Glomerular endothelial cell (primary cell): ENCODE measurements around the gene ZNF197. TPM values are rescaled to one million over a fixed set of nuclear protein-coding genes. Genes with fewer than 3 reads are reported as not detected.
A peak's percentile ranks its signal among the peaks of the same experiment; 100 is the strongest.
"Not testable (repeated sequence)": the region's sequence is repeated elsewhere in the genome, so short reads cannot be mapped to it uniquely, and the experiment has no call there.

Experiments used
- DNase-seq: peaks from one replicate; pipeline ENCODE4 v3.0.0-alpha.2; 2011; ENCODE audit warnings: low read depth, low spot score; ENCODE audit errors: extremely low read depth
- total RNA-seq: library from RNA; depleted of rRNA; stranded (reverse); fragments of >200 nt; gene quantifications from 2 replicates; pipeline ENCODE4 v1.2.3, GENCODE V29; 2015

Gene ZNF197
- total RNA-seq, 1 donor from 2014 or later = 10.4 TPM

DNA sequence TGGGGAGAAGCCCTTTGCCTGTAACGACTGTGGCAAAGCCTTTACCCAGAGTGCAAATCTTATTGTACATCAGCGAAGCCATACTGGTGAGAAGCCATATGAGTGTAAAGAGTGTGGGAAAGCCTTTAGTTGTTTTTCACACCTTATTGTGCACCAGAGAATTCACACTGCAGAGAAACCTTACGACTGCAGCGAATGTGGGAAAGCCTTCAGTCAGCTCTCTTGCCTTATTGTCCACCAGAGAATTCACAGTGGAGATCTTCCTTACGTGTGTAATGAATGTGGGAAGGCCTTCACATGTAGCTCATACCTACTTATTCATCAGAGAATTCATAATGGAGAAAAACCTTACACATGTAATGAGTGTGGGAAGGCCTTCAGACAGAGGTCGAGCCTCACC, 34.6 kb downstream of the ZNF197 start:
- no peak for DNase-seq

DNA sequence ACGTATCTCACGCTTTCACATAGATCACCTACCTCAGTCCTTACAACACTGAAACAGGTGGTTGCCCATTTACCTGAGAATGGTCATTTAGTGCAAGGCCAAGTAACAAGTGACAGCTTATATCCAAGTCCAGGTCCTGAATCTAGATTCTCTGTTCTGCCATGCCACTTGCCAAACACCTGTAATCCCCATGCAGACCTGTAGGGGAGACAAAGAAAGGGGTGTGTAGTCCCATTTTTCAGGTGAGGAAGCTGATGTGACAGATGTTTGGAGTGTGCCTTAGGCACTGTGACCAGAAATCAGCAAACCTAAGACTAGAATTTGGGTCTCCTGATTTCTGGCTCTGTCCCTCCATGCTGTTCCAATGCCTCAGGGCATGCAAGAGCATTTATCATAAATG, 36.4 kb downstream of the ZNF197 start:
- no peak for DNase-seq

DNA sequence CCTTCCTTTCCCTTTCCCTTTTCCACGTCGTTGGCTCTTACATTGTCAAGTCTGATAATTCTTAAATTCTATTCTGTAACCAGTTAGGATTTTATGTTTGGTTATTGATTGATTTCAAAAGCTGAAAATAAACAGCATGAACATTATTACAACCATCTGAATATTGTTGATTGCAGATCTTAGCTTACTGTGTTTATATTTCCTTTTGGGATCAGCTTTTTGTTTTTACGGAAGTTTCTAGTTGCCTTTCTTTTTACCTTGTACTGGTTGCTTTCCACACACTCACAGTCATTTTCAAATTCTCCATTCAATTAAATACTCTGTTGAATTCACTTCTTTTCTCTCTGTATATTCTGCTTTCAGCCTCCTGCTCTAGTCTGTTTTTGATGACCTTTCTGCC, 40.3 kb downstream of the ZNF197 start:
- no peak for DNase-seq

DNA sequence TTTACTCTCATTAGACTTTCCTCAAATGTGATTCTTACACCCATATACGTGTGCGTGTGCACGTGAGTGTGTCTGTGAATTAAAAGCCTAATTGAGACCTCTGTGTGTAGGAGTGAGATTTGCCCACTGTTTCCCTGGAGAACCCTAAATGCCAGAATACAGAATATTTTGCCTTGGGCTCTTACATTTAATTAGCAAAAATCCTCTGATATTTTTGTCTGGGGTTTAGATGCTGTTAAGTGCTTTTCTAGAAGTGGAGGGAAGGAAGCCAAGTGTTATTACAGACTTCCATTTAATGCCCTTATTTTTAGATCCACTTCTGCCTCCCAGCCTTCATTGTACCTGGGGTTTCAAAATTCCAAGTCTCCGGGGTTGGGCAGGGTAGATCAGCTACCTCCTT, 41.5 kb downstream of the ZNF197 start:
- DNase-seq = no peak

DNA sequence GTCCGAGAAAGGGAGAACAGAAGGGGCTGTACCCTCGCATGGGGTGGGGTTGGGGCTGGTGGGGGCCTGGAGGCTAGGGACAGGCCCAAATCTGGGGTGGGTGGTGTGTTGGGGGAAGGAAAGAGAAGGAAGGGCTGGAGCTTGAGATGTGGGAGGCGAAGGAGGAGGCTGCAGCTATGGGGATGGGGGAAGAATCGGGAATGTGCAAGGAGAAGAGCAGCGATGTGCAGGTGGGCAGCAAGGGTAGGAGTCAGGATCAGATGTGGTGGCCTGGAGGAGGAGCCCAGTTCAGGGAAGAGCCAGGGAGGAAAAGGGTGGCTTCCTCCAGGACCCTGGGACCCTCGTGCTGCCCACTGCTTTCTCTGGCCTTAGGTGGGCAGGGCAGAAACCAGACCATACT, 44.9 kb downstream of the ZNF197 start:
- DNase-seq = no peak

DNA sequence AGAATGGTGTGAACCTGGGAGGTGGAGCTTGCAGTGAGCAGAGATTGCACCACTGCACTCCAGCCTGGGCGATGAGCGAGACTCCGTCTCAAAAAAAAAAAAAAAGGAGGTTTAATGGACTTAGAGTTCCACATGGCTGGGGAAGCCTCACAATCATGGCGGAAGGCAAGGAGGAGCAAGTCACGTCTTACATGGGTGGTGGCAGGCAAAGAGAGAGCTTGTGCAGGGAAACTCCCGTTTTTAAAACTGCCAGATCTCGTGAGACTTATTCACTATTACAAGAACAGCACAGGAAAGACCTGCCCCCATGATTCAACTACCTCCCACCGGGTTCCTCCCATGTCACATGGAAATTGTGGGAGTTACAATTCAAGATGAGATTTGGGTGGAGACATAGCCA, 48.6 kb downstream of the ZNF197 start:
- DNase-seq = not testable (repeated sequence)

DNA sequence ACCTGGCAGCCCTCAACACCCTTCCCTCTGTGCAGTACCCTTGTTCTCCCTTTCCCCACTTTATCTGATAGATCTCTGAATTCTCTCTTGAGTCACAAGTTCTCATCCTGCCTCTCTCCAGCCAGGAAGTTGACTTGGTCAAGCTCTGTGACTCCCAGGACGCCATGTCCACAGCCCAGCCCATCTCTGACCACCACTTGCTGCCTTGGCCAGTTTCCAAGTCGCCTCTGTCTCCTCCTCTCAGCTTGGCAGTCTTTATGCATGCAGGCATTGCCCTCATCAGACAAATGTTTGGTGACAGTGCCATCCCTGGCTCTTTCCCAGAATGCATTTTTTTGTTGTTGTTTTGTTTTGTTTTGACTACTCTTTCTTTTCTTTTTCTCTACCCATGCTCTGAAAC, 49.4 kb downstream of the ZNF197 start:
- no peak for DNase-seq

DNA sequence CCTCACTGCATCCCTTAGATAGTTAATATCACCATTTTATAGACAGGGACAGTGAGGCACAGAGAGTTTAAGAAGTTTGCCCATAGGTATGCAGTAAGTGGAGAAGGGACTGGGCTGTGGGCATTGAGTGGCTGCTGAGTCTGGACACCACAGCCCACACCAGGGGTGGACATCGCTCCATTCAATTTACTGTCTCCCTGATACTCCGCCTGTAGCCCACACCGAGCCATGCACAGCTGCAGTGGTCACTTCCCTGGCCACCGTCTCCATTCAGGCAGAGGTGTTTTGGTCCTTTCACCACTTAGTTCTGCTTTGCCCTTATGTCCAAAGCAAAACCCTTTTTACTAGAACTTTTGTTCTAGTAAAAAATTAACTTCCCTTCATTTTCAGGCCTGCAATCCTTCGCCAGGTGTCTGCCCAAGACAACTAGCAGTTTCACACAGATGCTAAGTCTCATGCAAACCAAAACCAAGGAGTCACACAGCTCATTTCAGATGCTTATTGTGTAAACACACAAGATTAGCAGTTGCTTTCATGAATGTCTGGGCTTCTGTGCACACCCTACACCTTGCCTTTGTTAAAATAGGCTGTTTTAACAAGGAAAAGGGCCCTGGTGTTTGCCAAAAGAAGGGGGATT, 53.8 kb downstream of the ZNF197 start:
- no peak for DNase-seq

DNA sequence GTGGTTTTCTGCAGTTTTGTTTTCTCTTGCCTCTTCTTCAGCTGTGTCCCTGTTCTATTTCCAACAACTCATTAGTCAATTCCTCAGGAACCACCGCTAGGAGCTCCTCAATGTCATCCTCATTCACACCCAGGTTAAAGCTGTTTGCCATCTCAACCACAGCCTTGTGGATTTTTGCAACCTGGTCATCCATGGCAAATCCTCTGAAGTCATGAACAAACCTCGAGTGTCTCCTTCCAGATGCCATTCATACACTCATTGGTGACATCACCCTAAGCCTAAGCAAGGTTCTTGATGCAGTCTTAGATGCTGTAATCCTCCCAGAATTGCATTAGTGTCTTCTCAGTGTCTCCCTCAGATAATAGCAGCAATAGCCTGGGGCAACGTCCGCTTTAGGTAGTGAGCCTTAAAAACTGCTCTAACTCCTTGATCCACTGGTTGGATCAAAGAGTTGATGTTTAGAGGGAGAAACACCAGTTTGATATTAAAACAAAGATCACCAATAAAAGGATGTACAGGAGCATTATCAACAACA, 56.2 kb downstream of the ZNF197 start:
- no peak for DNase-seq

DNA sequence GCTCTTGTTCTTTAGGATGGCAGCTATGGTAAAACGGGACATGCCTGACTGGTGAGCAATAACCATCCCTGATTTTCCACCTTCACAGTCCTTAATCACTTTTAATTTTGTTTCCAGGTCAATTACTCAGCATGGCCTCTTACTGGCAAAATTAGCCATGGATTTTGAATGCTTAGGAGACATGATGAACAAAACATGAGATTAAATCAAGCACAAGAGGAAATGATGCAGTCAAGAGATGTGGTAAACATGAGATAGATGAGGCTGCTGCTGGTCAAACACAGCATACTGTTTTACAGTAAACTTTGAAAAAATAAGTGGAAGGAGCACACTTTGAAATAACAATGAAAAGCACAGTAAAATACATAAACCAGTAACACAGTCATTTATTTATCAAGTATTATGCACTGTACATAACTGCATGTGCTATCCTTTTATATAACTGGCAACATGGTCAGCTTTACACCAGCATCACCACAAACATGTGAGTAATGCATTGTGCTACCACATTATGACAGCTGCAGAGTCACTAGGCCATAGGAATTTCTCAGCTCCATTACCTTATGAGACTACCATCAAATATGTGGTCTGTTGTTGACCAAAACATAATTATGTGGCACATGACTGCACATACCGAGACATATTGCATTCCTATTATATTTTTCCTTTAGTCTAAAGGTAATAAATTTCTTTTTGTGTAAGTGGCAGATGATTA, 57.5 kb downstream of the ZNF197 start:
- no peak for DNase-seq

DNA sequence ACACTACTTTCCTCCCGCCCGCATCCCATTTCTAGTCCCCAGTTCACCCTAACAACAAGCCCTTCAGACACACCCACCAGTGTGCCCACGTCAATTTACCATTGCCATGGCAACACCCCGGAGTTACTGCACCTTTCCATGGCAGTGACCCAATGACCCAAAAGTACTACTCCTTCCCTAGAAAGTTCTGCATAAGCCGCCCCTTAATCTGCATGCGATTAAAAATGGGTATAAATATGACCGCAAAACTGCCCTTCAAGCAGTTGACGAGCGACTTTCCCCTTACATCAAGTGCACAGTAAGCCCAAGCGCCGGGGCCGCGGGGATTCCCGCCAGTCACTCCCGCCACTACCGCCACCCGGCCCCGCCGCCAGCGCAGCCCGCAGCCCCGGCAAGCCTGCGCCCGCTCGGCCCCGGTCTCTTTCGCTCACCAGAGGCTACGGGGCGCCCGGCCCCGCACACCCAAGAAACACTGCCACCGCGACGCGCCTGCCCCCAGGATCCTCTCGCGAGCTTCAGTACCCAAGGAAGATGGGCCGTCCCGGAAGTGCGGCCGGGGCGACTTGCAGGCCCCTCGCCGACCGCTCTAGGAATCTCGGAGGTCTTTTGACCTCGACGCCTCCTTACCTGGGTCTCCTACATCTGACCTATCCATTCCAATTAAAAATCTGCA, 60.4 kb downstream of the ZNF197 start:
- DNase-seq = peak; percentile 18

DNA sequence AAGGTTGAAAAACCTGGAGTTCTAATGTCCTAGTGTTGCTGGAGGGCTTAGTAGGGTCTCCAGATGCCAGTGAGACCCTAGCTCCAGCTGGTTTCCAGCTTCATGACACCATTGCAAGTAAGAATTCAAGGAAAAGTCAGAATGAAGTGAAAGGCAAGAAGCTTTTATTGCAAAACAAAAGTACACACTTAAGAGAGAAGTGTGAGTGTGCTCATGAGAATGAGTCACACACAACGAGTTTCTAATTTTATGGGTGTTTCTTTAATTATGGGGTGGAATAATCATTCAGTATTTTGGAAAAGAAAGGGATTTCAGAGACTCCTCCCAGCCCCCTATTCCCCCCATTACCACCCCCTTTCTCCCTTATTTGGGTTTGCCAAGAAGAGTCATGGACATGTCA, 63.1 kb downstream of the ZNF197 start:
- DNase-seq = no peak

Other genes with a start within 250 kb of the ZNF197 start
- gene ZNF445, start 147.4 kb upstream of the ZNF197 start, total RNA-seq = 5.1 and 8.9 TPM in 2 replicates
- 1.2 and 1.9 TPM in 2 replicates for gene ZKSCAN7, start 69.8 kb upstream of the ZNF197 start, total RNA-seq
- 0.63 and 0.88 TPM in 2 replicates for gene ZNF660, start 40.1 kb upstream of the ZNF197 start, total RNA-seq
- 11.6 and 12.0 TPM in 2 replicates for gene ZNF35, start 23.7 kb downstream of the ZNF197 start, total RNA-seq
- 2.6 and 3.2 TPM in 2 replicates for gene ZNF502, start 87.6 kb downstream of the ZNF197 start, total RNA-seq
- 2.2 and 4.0 TPM in 2 replicates for gene ZNF501, start 104.6 kb downstream of the ZNF197 start, total RNA-seq
- 16.7 and 18.1 TPM in 2 replicates for gene KIAA1143, start 136.6 kb downstream of the ZNF197 start, total RNA-seq
- 0.92 and 3.7 TPM in 2 replicates for gene KIF15, start 136.8 kb downstream of the ZNF197 start, total RNA-seq
- 14.5 and 17.1 TPM in 2 replicates for gene TMEM42, start 236.9 kb downstream of the ZNF197 start, total RNA-seq
- gene TGM4, start 249.6 kb downstream of the ZNF197 start, total RNA-seq = not detected in 2 replicates